ENCODE data around the gene BLOC1S4.

The BLOC1S4 gene

GRCh38 chr4:6684656-6685055, 31.3 kb upstream of the BLOC1S4 start:
- no peak for TF ChIP-seq ZNF274 (IDR thresholded peaks at IDR 0.05; ENCODE audit: low read depth, low read length)
- no peak overlapping the region for H3K4me3 ChIP-seq (ENCODE audit: low read length)

GRCh38 chr4:6686104-6686787, 29.7 kb upstream of the BLOC1S4 start:
- TF ChIP-seq ZNF274 (IDR thresholded peaks at IDR 0.05; ENCODE audit: low read depth, low read length), result no peak

GRCh38 chr4:6687947-6688878, 27.8 kb upstream of the BLOC1S4 start:
- no peak for TF ChIP-seq ZNF274 (IDR thresholded peaks at IDR 0.05; ENCODE audit: low read depth, low read length)
- H3K4me3 ChIP-seq (ENCODE audit: low read length), result no peak overlapping the region

More at GRCh38 chr4:6686104-6686787, 29.7 kb upstream of the BLOC1S4 start:
- no peak overlapping the region for H3K4me3 ChIP-seq (ENCODE audit: low read length)

GRCh38 chr4:6688879-6689505, 27.0 kb upstream of the BLOC1S4 start:
- H3K4me3 ChIP-seq (ENCODE audit: low read length), result no peak overlapping the region
- no peak for TF ChIP-seq ZNF274 (IDR thresholded peaks at IDR 0.05; ENCODE audit: low read depth, low read length)

GRCh38 chr4:6689506-6689960, 26.4 kb upstream of the BLOC1S4 start:
- H3K4me3 ChIP-seq (ENCODE audit: low read length), result no peak overlapping the region
- TF ChIP-seq ZNF274 (IDR thresholded peaks at IDR 0.05; ENCODE audit: low read depth, low read length), result no peak

GRCh38 chr4:6692379-6692778, 23.6 kb upstream of the BLOC1S4 start:
- no peak overlapping the region for H3K4me3 ChIP-seq (ENCODE audit: low read length)
- no peak for TF ChIP-seq ZNF274 (IDR thresholded peaks at IDR 0.05; ENCODE audit: low read depth, low read length)

- no peak for TF ChIP-seq ZNF274 (IDR thresholded peaks at IDR 0.05; ENCODE audit: low read depth, low read length)
- no peak overlapping the region for H3K4me3 ChIP-seq (ENCODE audit: low read length)
Measured at GRCh38 chr4:6692806-6693205, 23.2 kb upstream of the BLOC1S4 start.

GRCh38 chr4:6693231-6694176, 22.5 kb upstream of the BLOC1S4 start, which contains the start of gene S100P:
TSS of gene S100P (plus strand) at chr4:6693878. CDS start at chr4:6693933, 55 bp downstream.
- no peak within 1 kb of the TSS for H3K4me3 ChIP-seq (ENCODE audit: low read length)

GRCh38 chr4:6694177-6694901, 21.6 kb upstream of the BLOC1S4 start:
- TF ChIP-seq ZNF274 (IDR thresholded peaks at IDR 0.05; ENCODE audit: low read depth, low read length), result no peak
- H3K4me3 ChIP-seq (ENCODE audit: low read length), result no peak overlapping the region

More at GRCh38 chr4:6693231-6694176, 22.5 kb upstream of the BLOC1S4 start, which contains the start of gene S100P:
- TF ChIP-seq ZNF274 (IDR thresholded peaks at IDR 0.05; ENCODE audit: low read depth, low read length), result no peak

GRCh38 chr4:6695660-6696610, 20.0 kb upstream of the BLOC1S4 start:
- TF ChIP-seq ZNF274 (IDR thresholded peaks at IDR 0.05; ENCODE audit: low read depth, low read length), result no peak
- H3K4me3 ChIP-seq (ENCODE audit: low read length), result no peak overlapping the region

- no peak overlapping the region for H3K4me3 ChIP-seq (ENCODE audit: low read length)
- TF ChIP-seq ZNF274 (IDR thresholded peaks at IDR 0.05; ENCODE audit: low read depth, low read length), result no peak
Measured at GRCh38 chr4:6696611-6697010, 19.4 kb upstream of the BLOC1S4 start.

- no peak overlapping the region for H3K4me3 ChIP-seq (ENCODE audit: low read length)
- TF ChIP-seq ZNF274 (IDR thresholded peaks at IDR 0.05; ENCODE audit: low read depth, low read length), result no peak
Measured at GRCh38 chr4:6697131-6697530, 18.8 kb upstream of the BLOC1S4 start.
